ENCODE results near the gene MMUT. TPM values are rescaled to one million over a fixed set of nuclear protein-coding genes. Genes with fewer than 3 reads are reported as not detected.

The MMUT gene
- 26.4 and 26.6 TPM in 2 replicates for total RNA-seq
- long read RNA-seq, transcript MUT-201 (13 exons, 3,749 nt): major isoform, 150 of 217 reads
- long read RNA-seq, partial matches to known transcripts: 22 of 217 reads
- long read RNA-seq, other reads (novel, unspliced or antisense): 45 of 217 reads

DNA sequence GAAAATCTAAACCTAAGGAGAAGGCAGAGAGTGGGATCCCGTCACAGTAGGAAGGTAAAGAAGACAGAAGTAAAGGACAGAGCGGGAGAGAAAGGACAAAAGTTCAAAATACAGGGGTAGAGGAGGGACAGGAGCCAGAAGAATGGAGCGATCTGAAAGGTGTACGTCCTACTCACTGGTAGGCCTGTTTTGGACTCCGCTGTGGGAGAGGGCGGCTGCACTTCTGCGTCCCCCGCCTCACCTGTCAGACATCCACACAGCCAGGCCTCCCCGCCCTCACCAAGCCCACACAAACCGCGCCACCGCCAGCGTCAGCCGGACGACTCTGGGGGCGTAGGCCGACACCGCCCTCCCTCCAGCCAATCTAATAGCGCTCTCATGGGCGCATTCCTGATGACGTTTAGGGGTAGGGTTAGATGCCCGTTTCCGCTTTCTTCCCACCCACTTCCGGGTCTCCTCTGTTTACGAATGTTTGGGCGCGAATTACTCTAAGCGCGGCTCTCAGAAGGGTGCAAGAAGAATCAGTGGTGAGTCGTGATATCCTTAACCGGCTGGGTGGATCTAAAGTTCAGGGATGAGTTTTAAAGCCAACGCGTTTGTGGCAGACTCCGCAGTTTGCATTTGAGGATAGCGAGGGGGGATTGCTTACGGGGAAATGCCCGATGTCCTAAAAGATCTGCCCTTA lies at the start of gene MMUT, which contains the start of gene CENPQ:
TSS of gene MMUT (minus strand) at position 327 of the 685 bp plus-strand sequence. CDS start 3,787 bp downstream, outside the sequence.
TSS of gene CENPQ (plus strand) at position 444 of the 685 bp plus-strand sequence. CDS start 6,807 bp downstream, outside the sequence.
- TF ChIP-seq, protein P1, sequence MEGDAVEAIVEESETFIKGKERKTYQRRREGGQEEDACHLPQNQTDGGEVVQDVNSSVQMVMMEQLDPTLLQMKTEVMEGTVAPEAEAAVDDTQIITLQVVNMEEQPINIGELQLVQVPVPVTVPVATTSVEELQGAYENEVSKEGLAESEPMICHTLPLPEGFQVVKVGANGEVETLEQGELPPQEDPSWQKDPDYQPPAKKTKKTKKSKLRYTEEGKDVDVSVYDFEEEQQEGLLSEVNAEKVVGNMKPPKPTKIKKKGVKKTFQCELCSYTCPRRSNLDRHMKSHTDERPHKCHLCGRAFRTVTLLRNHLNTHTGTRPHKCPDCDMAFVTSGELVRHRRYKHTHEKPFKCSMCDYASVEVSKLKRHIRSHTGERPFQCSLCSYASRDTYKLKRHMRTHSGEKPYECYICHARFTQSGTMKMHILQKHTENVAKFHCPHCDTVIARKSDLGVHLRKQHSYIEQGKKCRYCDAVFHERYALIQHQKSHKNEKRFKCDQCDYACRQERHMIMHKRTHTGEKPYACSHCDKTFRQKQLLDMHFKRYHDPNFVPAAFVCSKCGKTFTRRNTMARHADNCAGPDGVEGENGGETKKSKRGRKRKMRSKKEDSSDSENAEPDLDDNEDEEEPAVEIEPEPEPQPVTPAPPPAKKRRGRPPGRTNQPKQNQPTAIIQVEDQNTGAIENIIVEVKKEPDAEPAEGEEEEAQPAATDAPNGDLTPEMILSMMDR (IDR thresholded peaks at IDR 0.05; ENCODE audit: unreplicated experiment): no peak
- no peaks in the 10 kb centered on the region for H3K27me3 Mint-ChIP-seq

DNA sequence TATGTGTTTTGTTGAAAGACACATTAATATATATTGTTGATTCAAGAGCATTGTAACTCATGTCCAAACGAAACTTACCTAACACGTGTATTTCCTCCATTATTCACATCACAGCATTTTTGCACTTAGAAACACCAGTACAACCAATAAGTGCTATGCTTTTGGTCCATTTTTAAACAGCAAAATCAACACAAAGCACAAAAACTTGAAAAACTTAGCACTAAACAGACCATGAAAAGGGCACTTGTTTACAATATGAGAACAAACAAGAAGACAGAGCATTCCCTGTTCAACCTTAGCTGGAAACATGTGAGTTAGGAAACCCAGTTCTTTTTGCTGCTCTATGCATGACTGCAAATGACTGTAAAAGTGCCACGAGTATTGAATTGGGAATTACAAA lies 46.3 kb upstream of the MMUT start:
- H3K27me3 Mint-ChIP-seq: no peaks in the 10 kb centered on the region

More for the DNA sequence above, at the start of gene MMUT, which contains the start of gene CENPQ:
- Mint-ChIP-seq H3K9me3 (ENCODE audit: low read depth) (no peaks in the 10 kb centered on the region), H3K27ac (peak within 1 kb of the TSS; percentile 99), H3K4me3 (ENCODE audit: low read depth) (peak within 1 kb of the TSS; percentile 98), H3K4me1 (ENCODE audit: low read depth) (peaks cover 17% of the 10 kb centered on the region), H3K36me3 (ENCODE audit: insufficient read depth) (peaks cover 2% of the 10 kb centered on the region)
- peak; percentile 84 for DNase-seq (ENCODE audit: low spot score, unreplicated experiment)

DNA sequence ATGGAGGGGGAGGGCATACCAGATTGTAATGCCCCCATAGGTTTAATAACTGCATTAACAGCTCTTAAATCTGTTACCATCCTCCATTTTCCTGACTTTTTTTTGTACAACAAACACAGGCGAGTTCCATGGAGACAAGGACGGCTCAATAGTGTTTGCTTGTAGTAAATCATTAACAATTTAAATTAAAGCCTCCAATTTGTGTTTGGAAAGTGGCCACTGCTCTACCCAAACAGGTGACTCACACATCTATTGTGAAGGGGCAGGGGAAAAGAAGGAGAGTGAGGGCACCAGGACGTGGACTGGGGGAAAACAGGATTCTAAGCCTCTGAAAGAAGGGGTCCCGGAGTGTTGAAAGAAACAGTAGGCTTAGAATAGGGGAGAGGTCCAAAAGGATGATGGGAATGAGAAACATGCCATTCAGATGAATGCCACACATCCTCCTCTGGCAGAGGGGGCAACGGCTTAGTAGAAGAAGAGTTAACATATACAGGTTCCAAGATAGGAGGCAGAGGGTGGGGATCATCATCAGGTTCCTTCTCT lies 43.6 kb upstream of the MMUT start:
- Mint-ChIP-seq H3K27ac (peak overlapping the region; percentile 84), H3K9me3 (ENCODE audit: low read depth) (peaks cover 18% of the 10 kb centered on the region), H3K4me1 (ENCODE audit: low read depth) (peaks cover 20% of the 10 kb centered on the region), H3K27me3 (no peaks in the 10 kb centered on the region), H3K4me3 (ENCODE audit: low read depth) (peak overlapping the region; percentile 7), H3K36me3 (ENCODE audit: insufficient read depth) (peaks cover 16% of the 10 kb centered on the region)
- TF ChIP-seq, protein P1 (IDR thresholded peaks at IDR 0.05; ENCODE audit: unreplicated experiment): no peak
- no peak for DNase-seq (ENCODE audit: low spot score, unreplicated experiment)

More for the DNA sequence above, 46.3 kb upstream of the MMUT start:
- Mint-ChIP-seq H3K27ac (no peak overlapping the region), H3K4me1 (ENCODE audit: low read depth) (peaks cover 27% of the 10 kb centered on the region), H3K36me3 (ENCODE audit: insufficient read depth) (peaks cover 14% of the 10 kb centered on the region), H3K4me3 (ENCODE audit: low read depth) (no peak overlapping the region), H3K9me3 (ENCODE audit: low read depth) (peaks cover 18% of the 10 kb centered on the region)
- no peak for DNase-seq (ENCODE audit: low spot score, unreplicated experiment)
- TF ChIP-seq, protein P1 (IDR thresholded peaks at IDR 0.05; ENCODE audit: unreplicated experiment): no peak

DNA sequence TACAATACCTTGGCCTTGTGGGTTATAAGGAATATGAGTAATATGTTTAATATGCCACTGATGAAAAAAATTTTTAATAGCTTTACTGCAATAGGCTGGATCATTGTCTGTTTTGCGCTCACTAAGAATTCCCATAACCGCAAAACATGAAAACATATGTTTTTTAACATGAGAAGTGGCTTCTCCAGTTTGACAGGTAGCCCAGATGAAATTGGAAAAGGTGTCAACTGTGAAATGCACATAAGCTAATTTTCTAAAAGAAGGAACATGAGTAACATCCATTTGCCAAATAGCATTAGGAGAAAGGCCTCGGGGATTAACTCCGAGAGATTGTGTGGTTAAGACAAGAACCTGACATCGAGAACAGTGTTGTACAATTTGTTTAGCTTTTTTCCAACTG lies 41.6 kb upstream of the MMUT start:
- TF ChIP-seq, protein P1 (IDR thresholded peaks at IDR 0.05; ENCODE audit: unreplicated experiment): no peak
- Mint-ChIP-seq H3K27me3 (no peaks in the 10 kb centered on the region), H3K4me1 (ENCODE audit: low read depth) (peaks cover 20% of the 10 kb centered on the region), H3K27ac (peak overlapping the region; percentile 48), H3K36me3 (ENCODE audit: insufficient read depth) (peaks cover 16% of the 10 kb centered on the region), H3K9me3 (ENCODE audit: low read depth) (peaks cover 18% of the 10 kb centered on the region), H3K4me3 (ENCODE audit: low read depth) (no peak overlapping the region)
- no peak for DNase-seq (ENCODE audit: low spot score, unreplicated experiment)

DNA sequence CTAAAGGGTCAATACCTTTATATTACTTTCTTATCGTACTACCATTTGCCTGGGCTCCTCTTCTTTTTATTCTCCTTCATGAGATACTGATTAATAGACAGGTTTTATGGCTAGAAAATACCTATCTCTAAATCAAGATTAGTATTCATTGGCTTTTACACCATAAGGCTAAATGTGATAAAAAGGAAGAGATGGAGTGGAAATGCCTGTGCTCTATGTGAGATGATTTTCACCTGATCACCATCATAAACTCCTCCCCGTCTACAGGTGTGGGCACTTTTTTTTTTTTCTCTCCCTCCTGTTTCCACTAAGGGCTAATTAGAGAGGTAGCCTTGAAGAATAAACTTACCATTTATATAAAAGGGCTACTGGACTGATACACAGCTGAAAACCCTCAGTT lies 36.6 kb upstream of the MMUT start, which contains the start of gene GLYATL3:
TSS of gene GLYATL3 (plus strand) at position 301 of the 400 bp plus-strand sequence. CDS start 12,068 bp downstream, outside the sequence.
- Mint-ChIP-seq H3K27me3 (no peaks in the 10 kb centered on the region), H3K36me3 (ENCODE audit: insufficient read depth) (peaks cover 2% of the 10 kb centered on the region), H3K9me3 (ENCODE audit: low read depth) (no peaks in the 10 kb centered on the region), H3K4me1 (ENCODE audit: low read depth) (peaks cover 7% of the 10 kb centered on the region), H3K27ac (no peak within 1 kb of the TSS), H3K4me3 (ENCODE audit: low read depth) (no peak within 1 kb of the TSS)
- TF ChIP-seq, protein P1 (IDR thresholded peaks at IDR 0.05; ENCODE audit: unreplicated experiment): no peak
- no peak for DNase-seq (ENCODE audit: low spot score, unreplicated experiment)
